Measurements from ENCODE around the gene DRC1. TPM values are rescaled to one million over a fixed set of nuclear protein-coding genes. Genes with fewer than 3 reads are reported as not detected.

The DRC1 gene
- total and polyA plus RNA-seq, 2 of the 13 experiments (the other 11 are each of a cell fraction or from before 2014, with no cell fraction given): 0.07 TPM; not detected in 1

- no peaks in the 10 kb centered on the region for H3K9me3 ChIP-seq (ENCODE audit: low read length)
- no peak overlapping the region for H2AFZ ChIP-seq (ENCODE audit: low read length)
- H4K20me1 ChIP-seq (ENCODE audit: insufficient read depth, low read length): no peaks in the 10 kb centered on the region
- no peak overlapping the region for H3K27ac ChIP-seq (ENCODE audit: extremely low read length, insufficient read depth, low read length)
- CTCF ChIA-PET (ENCODE audit: low intra/inter-chr PET ratio, low total read pairs): no interaction called here
- peaks cover 4% of the 10 kb centered on the region for H3K4me1 ChIP-seq (ENCODE audit: insufficient read depth, low read length)
- H3K9ac ChIP-seq (ENCODE audit: insufficient read depth, low read depth, low read length): no peak overlapping the region
- BruUV-seq (replicated peaks): no TSS peak
- H3K27me3 ChIP-seq (ENCODE audit: control insufficient read depth in 1 of 2, insufficient read depth in 2 of 2, low read length in 2 of 2): peaks cover 0 to 16% of the 10 kb centered on the region in 2 experiments; a peak in 2 of 5 replicates
- H3K4me3 ChIP-seq (replicated peaks in 1 of 3; ENCODE audit: insufficient read depth in 1 of 3, low read depth in 2 of 3, low read length in 3 of 3): no peak overlapping the region
- H3K36me3 ChIP-seq (replicated peaks in 1 of 2; ENCODE audit: control insufficient read depth in 1 of 2, insufficient read depth in 2 of 2, low read length in 2 of 2): no peaks in the 10 kb centered on the region
- POLR2A ChIA-PET: interaction anchor here (1.0 kb wide), 1 partner anchor 11 kb away, joined by 3 read pairs; no protein-coding TSS in a partner anchor
- intact Hi-C loops (cut with micrococcal nuclease; ENCODE audit: unreplicated experiment): no loop called here
- in situ Hi-C loops (cut with HindIII; ENCODE audit: extremely low pct_ligation_motif_present, low pct_unique_long_range_greater_than_20kb): no loop called here
- FAIRE-seq (no peak), ATAC-seq (no peak), DNase-seq (ENCODE audit: low spot score) (no peak)
- H3K79me2 ChIP-seq (ENCODE audit: insufficient read depth, low read length): no peaks in the 10 kb centered on the region
- WGBS (ENCODE audit: low lambda C conversion rate): 34% methylated on average over 7 of the region's 7 CpGs
- H3K4me2 ChIP-seq (ENCODE audit: low read depth, low read length): no peak overlapping the region
- TF ChIP-seq CHCHD3 (CRISPR knock-in tag; IDR thresholded peaks at IDR 0.05): no peak
- TF ChIP-seq, protein P1, sequence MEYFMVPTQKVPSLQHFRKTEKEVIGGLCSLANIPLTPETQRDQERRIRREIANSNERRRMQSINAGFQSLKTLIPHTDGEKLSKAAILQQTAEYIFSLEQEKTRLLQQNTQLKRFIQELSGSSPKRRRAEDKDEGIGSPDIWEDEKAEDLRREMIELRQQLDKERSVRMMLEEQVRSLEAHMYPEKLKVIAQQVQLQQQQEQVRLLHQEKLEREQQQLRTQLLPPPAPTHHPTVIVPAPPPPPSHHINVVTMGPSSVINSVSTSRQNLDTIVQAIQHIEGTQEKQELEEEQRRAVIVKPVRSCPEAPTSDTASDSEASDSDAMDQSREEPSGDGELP (IDR thresholded peaks at IDR 0.05; ENCODE audit: borderline replicate concordance, low read depth): no peak
- TF ChIP-seq, protein P2, sequence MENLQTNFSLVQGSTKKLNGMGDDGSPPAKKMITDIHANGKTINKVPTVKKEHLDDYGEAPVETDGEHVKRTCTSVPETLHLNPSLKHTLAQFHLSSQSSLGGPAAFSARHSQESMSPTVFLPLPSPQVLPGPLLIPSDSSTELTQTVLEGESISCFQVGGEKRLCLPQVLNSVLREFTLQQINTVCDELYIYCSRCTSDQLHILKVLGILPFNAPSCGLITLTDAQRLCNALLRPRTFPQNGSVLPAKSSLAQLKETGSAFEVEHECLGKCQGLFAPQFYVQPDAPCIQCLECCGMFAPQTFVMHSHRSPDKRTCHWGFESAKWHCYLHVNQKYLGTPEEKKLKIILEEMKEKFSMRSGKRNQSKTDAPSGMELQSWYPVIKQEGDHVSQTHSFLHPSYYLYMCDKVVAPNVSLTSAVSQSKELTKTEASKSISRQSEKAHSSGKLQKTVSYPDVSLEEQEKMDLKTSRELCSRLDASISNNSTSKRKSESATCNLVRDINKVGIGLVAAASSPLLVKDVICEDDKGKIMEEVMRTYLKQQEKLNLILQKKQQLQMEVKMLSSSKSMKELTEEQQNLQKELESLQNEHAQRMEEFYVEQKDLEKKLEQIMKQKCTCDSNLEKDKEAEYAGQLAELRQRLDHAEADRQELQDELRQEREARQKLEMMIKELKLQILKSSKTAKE (CRISPR knock-in tag; IDR thresholded peaks at IDR 0.05; ENCODE audit: borderline replicate concordance): no peak
- TF ChIP-seq NBN (conservative IDR thresholded peaks at IDR 0.05): no peak
- TF ChIP-seq ZNF883 (CRISPR knock-in tag; IDR thresholded peaks at IDR 0.05; ENCODE audit: not compliant biosample characterization): no peak
- no peak for TF ChIP-seq ZNF616 (CRISPR knock-in tag; IDR thresholded peaks at IDR 0.05; ENCODE audit: low read depth)
- no peak for TF ChIP-seq NFKBIZ (CRISPR knock-in tag; IDR thresholded peaks at IDR 0.05)
- TF ChIP-seq, protein P3, sequence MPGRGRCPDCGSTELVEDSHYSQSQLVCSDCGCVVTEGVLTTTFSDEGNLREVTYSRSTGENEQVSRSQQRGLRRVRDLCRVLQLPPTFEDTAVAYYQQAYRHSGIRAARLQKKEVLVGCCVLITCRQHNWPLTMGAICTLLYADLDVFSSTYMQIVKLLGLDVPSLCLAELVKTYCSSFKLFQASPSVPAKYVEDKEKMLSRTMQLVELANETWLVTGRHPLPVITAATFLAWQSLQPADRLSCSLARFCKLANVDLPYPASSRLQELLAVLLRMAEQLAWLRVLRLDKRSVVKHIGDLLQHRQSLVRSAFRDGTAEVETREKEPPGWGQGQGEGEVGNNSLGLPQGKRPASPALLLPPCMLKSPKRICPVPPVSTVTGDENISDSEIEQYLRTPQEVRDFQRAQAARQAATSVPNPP (CRISPR knock-in tag; IDR thresholded peaks at IDR 0.05): no peak
- TF ChIP-seq RFX5 (IDR thresholded peaks at IDR 0.05; ENCODE audit: low read depth, low read length): no peak
- no peak for TF ChIP-seq ZNF674 (CRISPR knock-in tag; IDR thresholded peaks at IDR 0.05; ENCODE audit: low read depth)
- no peak for TF ChIP-seq ATF6 (CRISPR knock-in tag; conservative IDR thresholded peaks at IDR 0.05)
These were observed 42.5 kb downstream of the DRC1 start for GRCh38 chr2:26444236-26444635.
